ENCODE measurements around the gene AKAP6. TPM values are rescaled to one million over a fixed set of nuclear protein-coding genes. Genes with fewer than 3 reads are reported as not detected.
"Not testable (repeated sequence)": the region's sequence is repeated elsewhere in the genome, so short reads cannot be mapped to it uniquely, and the experiment has no call there.

The AKAP6 gene
- total and polyA plus RNA-seq, 2 experiments from 2014 or later: 9.2 to 21.8 TPM

DNA sequence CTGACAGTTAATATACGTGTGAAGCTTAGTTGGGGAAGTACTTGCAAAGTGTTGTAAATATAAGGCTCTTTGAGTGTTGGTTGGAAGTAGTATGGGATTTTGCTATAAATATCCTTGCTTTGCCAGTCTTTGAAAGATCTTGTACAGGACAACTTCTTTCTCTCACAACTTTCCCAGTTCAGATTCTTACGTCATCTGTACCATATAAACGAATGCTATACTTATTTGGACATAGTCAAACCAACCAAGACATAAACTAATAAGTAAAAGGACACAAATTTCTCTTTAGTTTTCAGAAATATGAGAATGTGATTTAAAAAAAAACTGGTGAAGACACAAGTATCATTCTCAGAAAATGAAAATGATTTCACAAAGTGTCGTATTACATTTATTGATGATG is 456.5 kb downstream of the AKAP6 start:
- TF ChIP-seq, protein P1, sequence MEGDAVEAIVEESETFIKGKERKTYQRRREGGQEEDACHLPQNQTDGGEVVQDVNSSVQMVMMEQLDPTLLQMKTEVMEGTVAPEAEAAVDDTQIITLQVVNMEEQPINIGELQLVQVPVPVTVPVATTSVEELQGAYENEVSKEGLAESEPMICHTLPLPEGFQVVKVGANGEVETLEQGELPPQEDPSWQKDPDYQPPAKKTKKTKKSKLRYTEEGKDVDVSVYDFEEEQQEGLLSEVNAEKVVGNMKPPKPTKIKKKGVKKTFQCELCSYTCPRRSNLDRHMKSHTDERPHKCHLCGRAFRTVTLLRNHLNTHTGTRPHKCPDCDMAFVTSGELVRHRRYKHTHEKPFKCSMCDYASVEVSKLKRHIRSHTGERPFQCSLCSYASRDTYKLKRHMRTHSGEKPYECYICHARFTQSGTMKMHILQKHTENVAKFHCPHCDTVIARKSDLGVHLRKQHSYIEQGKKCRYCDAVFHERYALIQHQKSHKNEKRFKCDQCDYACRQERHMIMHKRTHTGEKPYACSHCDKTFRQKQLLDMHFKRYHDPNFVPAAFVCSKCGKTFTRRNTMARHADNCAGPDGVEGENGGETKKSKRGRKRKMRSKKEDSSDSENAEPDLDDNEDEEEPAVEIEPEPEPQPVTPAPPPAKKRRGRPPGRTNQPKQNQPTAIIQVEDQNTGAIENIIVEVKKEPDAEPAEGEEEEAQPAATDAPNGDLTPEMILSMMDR (IDR thresholded peaks at IDR 0.05; ENCODE audit: low read depth, low read length): no peak
- peaks cover 17% of the 10 kb centered on the region for H3K4me1 ChIP-seq (ENCODE audit: low read depth)
- H3K36me3 ChIP-seq: no peaks in the 10 kb centered on the region
- no peaks in the 10 kb centered on the region for H3K27me3 ChIP-seq
- no peak overlapping the region for H3K4me3 ChIP-seq
- H3K9me3 ChIP-seq (ENCODE audit: low read depth): no peaks in the 10 kb centered on the region
- no peak for DNase-seq (ENCODE audit: low read depth in 1 of 2, low spot score in 1 of 2)
- H3K27ac ChIP-seq: no peak overlapping the region

DNA sequence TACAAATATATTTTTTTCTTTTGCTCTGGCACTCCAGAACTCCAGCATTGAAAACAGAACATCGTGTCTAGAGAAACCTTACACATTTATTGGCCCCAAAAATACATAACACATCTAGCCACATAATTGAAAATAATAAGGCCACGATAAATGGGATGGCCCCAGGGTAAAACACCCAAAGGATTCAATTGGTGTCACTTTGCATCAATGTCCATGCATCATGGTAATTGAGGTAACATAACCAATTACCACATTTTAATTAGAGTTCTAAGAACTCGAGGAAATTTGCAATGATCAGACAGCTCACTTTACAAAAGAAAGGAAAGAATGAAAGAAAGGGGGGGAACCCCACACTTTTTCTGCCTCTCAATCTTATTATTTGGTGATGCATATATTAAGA is 457.8 kb downstream of the AKAP6 start:
- Histone ChIP-seq H3K4me1 (ENCODE audit: low read depth) (peaks cover 17% of the 10 kb centered on the region), H3K9me3 (ENCODE audit: low read depth) (no peaks in the 10 kb centered on the region), H3K36me3 (no peaks in the 10 kb centered on the region), H3K27me3 (no peaks in the 10 kb centered on the region), H3K27ac (no peak overlapping the region), H3K4me3 (no peak overlapping the region)
- TF ChIP-seq, protein P1 (IDR thresholded peaks at IDR 0.05; ENCODE audit: low read depth, low read length): no peak
- DNase-seq (ENCODE audit: low read depth in 1 of 2, low spot score in 1 of 2): no peak

GRCh38 chr14:32793033-32793432 is 463.9 kb downstream of the AKAP6 start:
- H3K9me3 ChIP-seq (ENCODE audit: low read depth); H3K36me3 ChIP-seq; H3K4me1 ChIP-seq (ENCODE audit: low read depth); DNase-seq (ENCODE audit: low read depth in 1 of 2, low spot score in 1 of 2); H3K27me3 ChIP-seq; H3K27ac ChIP-seq; H3K4me3 ChIP-seq: not testable (repeated sequence)

GRCh38 chr14:32800320-32800719 is 471.2 kb downstream of the AKAP6 start:
- no peak overlapping the region for H3K27ac ChIP-seq
- DNase-seq (ENCODE audit: low read depth in 1 of 2, low spot score in 1 of 2): no peak
- TF ChIP-seq, protein P1 (IDR thresholded peaks at IDR 0.05; ENCODE audit: low read depth, low read length): no peak
- H3K4me3 ChIP-seq: no peak overlapping the region
- H3K9me3 ChIP-seq (ENCODE audit: low read depth): peaks cover 3% of the 10 kb centered on the region
- no peaks in the 10 kb centered on the region for H3K27me3 ChIP-seq
- H3K36me3 ChIP-seq: no peaks in the 10 kb centered on the region
- no peaks in the 10 kb centered on the region for H3K4me1 ChIP-seq (ENCODE audit: low read depth)

DNA sequence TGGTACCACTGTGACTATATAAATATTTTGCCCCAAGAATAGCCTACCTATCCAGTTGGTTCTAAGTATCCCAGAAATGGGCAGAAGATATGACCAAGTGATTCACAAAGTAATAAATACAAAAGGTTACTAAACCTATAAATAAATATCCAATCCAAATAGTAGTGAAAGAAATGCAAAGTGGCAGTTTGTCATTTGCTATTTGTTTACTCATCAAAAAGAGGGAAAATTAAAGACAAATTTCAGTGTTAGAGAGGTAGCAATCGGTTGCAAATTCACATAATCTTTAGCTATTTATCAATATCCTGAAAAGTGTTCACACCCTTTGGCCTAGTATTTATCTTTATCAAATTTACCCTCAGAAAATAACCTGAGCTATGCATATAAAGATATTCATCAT is 473.2 kb downstream of the AKAP6 start:
- H3K36me3 ChIP-seq: no peaks in the 10 kb centered on the region
- no peak overlapping the region for H3K27ac ChIP-seq
- H3K4me3 ChIP-seq: no peak overlapping the region
- no peaks in the 10 kb centered on the region for H3K27me3 ChIP-seq
- no peaks in the 10 kb centered on the region for H3K4me1 ChIP-seq (ENCODE audit: low read depth)
- no peaks in the 10 kb centered on the region for H3K9me3 ChIP-seq (ENCODE audit: low read depth)
- DNase-seq (ENCODE audit: low read depth in 1 of 2, low spot score in 1 of 2): no peak
- TF ChIP-seq, protein P1 (IDR thresholded peaks at IDR 0.05; ENCODE audit: low read depth, low read length): no peak

GRCh38 chr14:32805979-32806378 is 476.9 kb downstream of the AKAP6 start:
- no peak for DNase-seq (ENCODE audit: low read depth in 1 of 2, low spot score in 1 of 2)
- Histone ChIP-seq H3K4me3 (no peak overlapping the region), H3K27me3 (no peaks in the 10 kb centered on the region), H3K4me1 (ENCODE audit: low read depth) (no peaks in the 10 kb centered on the region), H3K36me3 (no peaks in the 10 kb centered on the region), H3K9me3 (ENCODE audit: low read depth) (no peaks in the 10 kb centered on the region), H3K27ac (no peak overlapping the region)
- TF ChIP-seq, protein P1 (IDR thresholded peaks at IDR 0.05; ENCODE audit: low read depth, low read length): no peak
